HG02885 (cell line): Measurements from ENCODE around the gene AFF1.
"Not testable (repeated sequence)": the region's sequence is repeated elsewhere in the genome, so short reads cannot be mapped to it uniquely, and the experiment has no call there.

Experiments
- ATAC-seq: cut with Tn5 transposase; IDR thresholded peaks from one replicate; pipeline ENCODE4 v1.9.1; 2021; ENCODE audit warnings: mild to moderate bottlenecking; ENCODE audit not compliant: unreplicated experiment, poor library complexity

Gene AFF1

GRCh38 chr4:87030755-87031441, 96.1 kb downstream of the AFF1 start:
- no peak for ATAC-seq

GRCh38 chr4:87031920-87032319, 97.1 kb downstream of the AFF1 start:
- no peak for ATAC-seq

GRCh38 chr4:87032884-87033533, 98.2 kb downstream of the AFF1 start:
- no peak for ATAC-seq

GRCh38 chr4:87033902-87034301, 99.1 kb downstream of the AFF1 start:
- ATAC-seq = no peak

- no peak for ATAC-seq
Observed at GRCh38 chr4:87034527-87034926, 99.7 kb downstream of the AFF1 start.

GRCh38 chr4:87035881-87036509, 101.2 kb downstream of the AFF1 start:
- ATAC-seq = no peak

- no peak for ATAC-seq
Observed at GRCh38 chr4:87036713-87037112, 101.9 kb downstream of the AFF1 start.

GRCh38 chr4:87037171-87037570, 102.4 kb downstream of the AFF1 start:
- ATAC-seq = not testable (repeated sequence)

- no peak for ATAC-seq
Observed at GRCh38 chr4:87037671-87038334, 103.0 kb downstream of the AFF1 start.

GRCh38 chr4:87038837-87039615, 104.2 kb downstream of the AFF1 start:
- no peak for ATAC-seq

GRCh38 chr4:87041141-87041540, 106.3 kb downstream of the AFF1 start:
- no peak for ATAC-seq

- no peak for ATAC-seq
Observed at GRCh38 chr4:87042221-87042620, 107.4 kb downstream of the AFF1 start.

- ATAC-seq = no peak
Observed at GRCh38 chr4:87042986-87043820, 108.4 kb downstream of the AFF1 start.

GRCh38 chr4:87044511-87045233, 109.9 kb downstream of the AFF1 start:
- no peak for ATAC-seq

- no peak for ATAC-seq
Observed at GRCh38 chr4:87045234-87045558, 110.4 kb downstream of the AFF1 start.

- ATAC-seq = no peak
Observed at GRCh38 chr4:87045659-87046058, 110.8 kb downstream of the AFF1 start.

- ATAC-seq = no peak
Observed at GRCh38 chr4:87046121-87046551, 111.3 kb downstream of the AFF1 start.

- no peak for ATAC-seq
Observed at GRCh38 chr4:87047281-87047798, 112.5 kb downstream of the AFF1 start.

GRCh38 chr4:87049508-87049907, 114.7 kb downstream of the AFF1 start:
- no peak for ATAC-seq
